ENCODE measurements around the gene PRKACG.

Gene PRKACG

GRCh38 chr9:69001921-69002320 lies 12.0 kb downstream of the PRKACG start:
- no peak for DNase-seq (ENCODE audit: low read depth in 2 of 2)
- TF ChIP-seq, protein P1, sequence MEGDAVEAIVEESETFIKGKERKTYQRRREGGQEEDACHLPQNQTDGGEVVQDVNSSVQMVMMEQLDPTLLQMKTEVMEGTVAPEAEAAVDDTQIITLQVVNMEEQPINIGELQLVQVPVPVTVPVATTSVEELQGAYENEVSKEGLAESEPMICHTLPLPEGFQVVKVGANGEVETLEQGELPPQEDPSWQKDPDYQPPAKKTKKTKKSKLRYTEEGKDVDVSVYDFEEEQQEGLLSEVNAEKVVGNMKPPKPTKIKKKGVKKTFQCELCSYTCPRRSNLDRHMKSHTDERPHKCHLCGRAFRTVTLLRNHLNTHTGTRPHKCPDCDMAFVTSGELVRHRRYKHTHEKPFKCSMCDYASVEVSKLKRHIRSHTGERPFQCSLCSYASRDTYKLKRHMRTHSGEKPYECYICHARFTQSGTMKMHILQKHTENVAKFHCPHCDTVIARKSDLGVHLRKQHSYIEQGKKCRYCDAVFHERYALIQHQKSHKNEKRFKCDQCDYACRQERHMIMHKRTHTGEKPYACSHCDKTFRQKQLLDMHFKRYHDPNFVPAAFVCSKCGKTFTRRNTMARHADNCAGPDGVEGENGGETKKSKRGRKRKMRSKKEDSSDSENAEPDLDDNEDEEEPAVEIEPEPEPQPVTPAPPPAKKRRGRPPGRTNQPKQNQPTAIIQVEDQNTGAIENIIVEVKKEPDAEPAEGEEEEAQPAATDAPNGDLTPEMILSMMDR (IDR thresholded peaks at IDR 0.05; ENCODE audit: low read depth, low read length) = no peak

GRCh38 chr9:68999393-69000105 lies 14.4 kb downstream of the PRKACG start:
- no peak overlapping the region for H3K4me3 ChIP-seq (replicated peaks in 1 of 2; ENCODE audit: low read depth in 2 of 2, low read length in 2 of 2)
- DNase-seq (ENCODE audit: low read depth in 2 of 2) = peak; percentile 74 to 82
- TF ChIP-seq, protein P1 (IDR thresholded peaks at IDR 0.05; ENCODE audit: low read depth, low read length) = peak; percentile 90

More at GRCh38 chr9:69001921-69002320, 12.0 kb downstream of the PRKACG start:
- no peak overlapping the region for H3K4me3 ChIP-seq (replicated peaks in 1 of 2; ENCODE audit: low read depth in 2 of 2, low read length in 2 of 2)

- DNase-seq (ENCODE audit: low read depth in 2 of 2) = no peak
Observed at GRCh38 chr9:68998812-68999211, 15.1 kb downstream of the PRKACG start.

GRCh38 chr9:68998385-68998784 lies 15.5 kb downstream of the PRKACG start:
- TF ChIP-seq, protein P1 (IDR thresholded peaks at IDR 0.05; ENCODE audit: low read depth, low read length) = no peak
- no peak overlapping the region for H3K4me3 ChIP-seq (replicated peaks in 1 of 2; ENCODE audit: low read depth in 2 of 2, low read length in 2 of 2)
- no peak for DNase-seq (ENCODE audit: low read depth in 2 of 2)

More at GRCh38 chr9:68998812-68999211, 15.1 kb downstream of the PRKACG start:
- H3K4me3 ChIP-seq (replicated peaks in 1 of 2; ENCODE audit: low read depth in 2 of 2, low read length in 2 of 2) = no peak overlapping the region
- TF ChIP-seq, protein P1 (IDR thresholded peaks at IDR 0.05; ENCODE audit: low read depth, low read length) = no peak

GRCh38 chr9:68997666-68998065 lies 16.2 kb downstream of the PRKACG start:
- no peak for DNase-seq (ENCODE audit: low read depth in 2 of 2)
- no peak overlapping the region for H3K4me3 ChIP-seq (replicated peaks in 1 of 2; ENCODE audit: low read depth in 2 of 2, low read length in 2 of 2)
- TF ChIP-seq, protein P1 (IDR thresholded peaks at IDR 0.05; ENCODE audit: low read depth, low read length) = no peak

- TF ChIP-seq, protein P1 (IDR thresholded peaks at IDR 0.05; ENCODE audit: low read depth, low read length) = no peak
- DNase-seq (ENCODE audit: low read depth in 2 of 2) = no peak
- H3K4me3 ChIP-seq (replicated peaks in 1 of 2; ENCODE audit: low read depth in 2 of 2, low read length in 2 of 2) = no peak overlapping the region
Observed at GRCh38 chr9:68996462-68996861, 17.5 kb downstream of the PRKACG start.

All from cardiac fibroblast (primary cell).